HCT116 (cell line): ENCODE data around the gene KIF18B.

Source experiments
- EGR1 ChIP-seq: IDR thresholded peaks from 2 replicates; pipeline ENCODE4 v1.6.1; 2012; ENCODE audit warnings: low read depth
- ELF1 ChIP-seq: IDR thresholded peaks from 2 replicates; pipeline ENCODE4 v1.6.1; 2012; ENCODE audit warnings: low read depth, borderline replicate concordance
- EZH2 ChIP-seq: fragments of 200-600 bp; sonication (generic); IDR thresholded peaks from 2 replicates; pipeline ENCODE4 v1.6.1; 2017; ENCODE audit warnings: antibody characterized with exemption, mixed run types
- EZH2phosphoT487 ChIP-seq: fragments of 200-600 bp; IDR thresholded peaks from 2 replicates; pipeline ENCODE4 v1.6.1; 2018; ENCODE audit warnings: antibody characterized with exemption, borderline replicate concordance
- JUND ChIP-seq: IDR thresholded peaks from 2 replicates; pipeline ENCODE4 v1.6.1; 2012
- POLR2A ChIP-seq: IDR thresholded peaks from 2 replicates; pipeline ENCODE4 v1.7.0; 2011; ENCODE audit warnings: borderline replicate concordance; ENCODE audit not compliant: insufficient read depth, insufficient read length; ENCODE audit errors: extremely low read depth
- RAD21 ChIP-seq: IDR thresholded peaks from 2 replicates; pipeline ENCODE4 v1.6.1; 2012; ENCODE audit warnings: low read depth, mild to moderate bottlenecking
- TCF7L2 ChIP-seq: IDR thresholded peaks from 2 replicates; pipeline ENCODE4 v1.7.0; 2011; ENCODE audit warnings: borderline replicate concordance, inconsistent platforms; ENCODE audit not compliant: insufficient read depth, insufficient read length; ENCODE audit errors: extremely low read depth
- ZNF274 ChIP-seq: fragments of 200-500 bp; sonication (Bioruptor generic); IDR thresholded peaks from 2 replicates; pipeline ENCODE4 v1.6.1; 2014; ENCODE audit warnings: mild to moderate bottlenecking, low read depth, low read length, inconsistent platforms
- TF ChIP-seq, protein P1 (sequence below): IDR thresholded peaks from 2 replicates; pipeline ENCODE4 v1.6.1; 2012
- TF ChIP-seq, protein P2 (sequence below), 3 experiments: fragments of 200-600 bp in 1 of 3; sonication (generic) in 1 of 3; IDR thresholded peaks in 2 of 3; conservative IDR thresholded peaks in 1 of 3; 2 replicates each; pipeline ENCODE4 v1.5.1; 2012 to 2017; ENCODE audit warnings: low read depth in 2 of 3, low read length in 2 of 3, antibody characterized with exemption in 1 of 3, borderline replicate concordance in 1 of 3, control low read depth in 1 of 3, mild to moderate bottlenecking in 1 of 3, mixed read lengths in 1 of 3, mixed run types in 1 of 3, moderate library complexity in 1 of 3; ENCODE audit not compliant: insufficient read depth in 1 of 3
- TF ChIP-seq, protein P3 (sequence below): IDR thresholded peaks from 2 replicates; pipeline ENCODE4 v1.6.1; 2012
- TF ChIP-seq, protein P4 (sequence below): IDR thresholded peaks from 2 replicates; pipeline ENCODE4 v1.6.1; 2011; ENCODE audit warnings: mild to moderate bottlenecking, low read length, moderate library complexity; ENCODE audit not compliant: insufficient replicate concordance; ENCODE audit errors: extremely low read depth
- TF ChIP-seq, protein P5 (sequence below): IDR thresholded peaks from 2 replicates; pipeline ENCODE4 v1.6.1; 2012; ENCODE audit warnings: low read depth

DNA sequence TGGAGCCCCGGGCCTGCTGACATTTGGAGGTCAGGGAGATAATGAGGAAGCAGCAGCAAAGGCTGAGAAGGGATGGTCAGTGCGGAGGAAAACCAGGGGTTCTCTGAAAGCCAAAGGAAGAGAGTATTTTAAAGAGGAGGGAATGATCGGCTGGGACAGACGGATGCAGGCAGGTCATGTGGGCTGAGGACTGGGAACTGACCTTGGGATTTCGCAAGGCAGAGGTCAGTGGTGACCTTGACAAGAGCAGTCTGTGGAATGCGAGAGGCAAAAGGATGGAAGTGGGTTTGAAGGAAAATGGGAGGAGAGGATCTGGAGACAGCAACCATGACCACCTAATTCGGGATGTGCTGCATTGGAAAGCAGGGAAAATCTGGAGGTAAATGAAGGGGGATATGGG, 58.6 kb downstream of the KIF18B start:
- TF ChIP-seq, protein P1, sequence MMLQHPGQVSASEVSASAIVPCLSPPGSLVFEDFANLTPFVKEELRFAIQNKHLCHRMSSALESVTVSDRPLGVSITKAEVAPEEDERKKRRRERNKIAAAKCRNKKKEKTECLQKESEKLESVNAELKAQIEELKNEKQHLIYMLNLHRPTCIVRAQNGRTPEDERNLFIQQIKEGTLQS, result no peak
- no peak for TF ChIP-seq EZH2
- TF ChIP-seq TCF7L2, result no peak
- TF ChIP-seq, protein P2, sequence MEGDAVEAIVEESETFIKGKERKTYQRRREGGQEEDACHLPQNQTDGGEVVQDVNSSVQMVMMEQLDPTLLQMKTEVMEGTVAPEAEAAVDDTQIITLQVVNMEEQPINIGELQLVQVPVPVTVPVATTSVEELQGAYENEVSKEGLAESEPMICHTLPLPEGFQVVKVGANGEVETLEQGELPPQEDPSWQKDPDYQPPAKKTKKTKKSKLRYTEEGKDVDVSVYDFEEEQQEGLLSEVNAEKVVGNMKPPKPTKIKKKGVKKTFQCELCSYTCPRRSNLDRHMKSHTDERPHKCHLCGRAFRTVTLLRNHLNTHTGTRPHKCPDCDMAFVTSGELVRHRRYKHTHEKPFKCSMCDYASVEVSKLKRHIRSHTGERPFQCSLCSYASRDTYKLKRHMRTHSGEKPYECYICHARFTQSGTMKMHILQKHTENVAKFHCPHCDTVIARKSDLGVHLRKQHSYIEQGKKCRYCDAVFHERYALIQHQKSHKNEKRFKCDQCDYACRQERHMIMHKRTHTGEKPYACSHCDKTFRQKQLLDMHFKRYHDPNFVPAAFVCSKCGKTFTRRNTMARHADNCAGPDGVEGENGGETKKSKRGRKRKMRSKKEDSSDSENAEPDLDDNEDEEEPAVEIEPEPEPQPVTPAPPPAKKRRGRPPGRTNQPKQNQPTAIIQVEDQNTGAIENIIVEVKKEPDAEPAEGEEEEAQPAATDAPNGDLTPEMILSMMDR (IDR thresholded peaks at IDR 0.05 in 2 of 3, conservative IDR thresholded peaks at IDR 0.05 in 1 of 3; ENCODE audit: borderline replicate concordance in 1 of 3, insufficient read depth in 1 of 3, low read depth in 2 of 3, low read length in 2 of 3), result no peak
- no peak for TF ChIP-seq EZH2phosphoT487
- no peak for TF ChIP-seq ELF1
- TF ChIP-seq, protein P3, sequence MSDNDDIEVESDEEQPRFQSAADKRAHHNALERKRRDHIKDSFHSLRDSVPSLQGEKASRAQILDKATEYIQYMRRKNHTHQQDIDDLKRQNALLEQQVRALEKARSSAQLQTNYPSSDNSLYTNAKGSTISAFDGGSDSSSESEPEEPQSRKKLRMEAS, result no peak
- TF ChIP-seq EGR1, result no peak
- TF ChIP-seq, protein P4, sequence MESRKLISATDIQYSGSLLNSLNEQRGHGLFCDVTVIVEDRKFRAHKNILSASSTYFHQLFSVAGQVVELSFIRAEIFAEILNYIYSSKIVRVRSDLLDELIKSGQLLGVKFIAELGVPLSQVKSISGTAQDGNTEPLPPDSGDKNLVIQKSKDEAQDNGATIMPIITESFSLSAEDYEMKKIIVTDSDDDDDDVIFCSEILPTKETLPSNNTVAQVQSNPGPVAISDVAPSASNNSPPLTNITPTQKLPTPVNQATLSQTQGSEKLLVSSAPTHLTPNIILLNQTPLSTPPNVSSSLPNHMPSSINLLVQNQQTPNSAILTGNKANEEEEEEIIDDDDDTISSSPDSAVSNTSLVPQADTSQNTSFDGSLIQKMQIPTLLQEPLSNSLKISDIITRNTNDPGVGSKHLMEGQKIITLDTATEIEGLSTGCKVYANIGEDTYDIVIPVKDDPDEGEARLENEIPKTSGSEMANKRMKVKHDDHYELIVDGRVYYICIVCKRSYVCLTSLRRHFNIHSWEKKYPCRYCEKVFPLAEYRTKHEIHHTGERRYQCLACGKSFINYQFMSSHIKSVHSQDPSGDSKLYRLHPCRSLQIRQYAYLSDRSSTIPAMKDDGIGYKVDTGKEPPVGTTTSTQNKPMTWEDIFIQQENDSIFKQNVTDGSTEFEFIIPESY, result no peak
- no peak for TF ChIP-seq POLR2A
- no peak for TF ChIP-seq ZNF274
- no peak for TF ChIP-seq JUND
- TF ChIP-seq RAD21, result no peak
- TF ChIP-seq, protein P5, sequence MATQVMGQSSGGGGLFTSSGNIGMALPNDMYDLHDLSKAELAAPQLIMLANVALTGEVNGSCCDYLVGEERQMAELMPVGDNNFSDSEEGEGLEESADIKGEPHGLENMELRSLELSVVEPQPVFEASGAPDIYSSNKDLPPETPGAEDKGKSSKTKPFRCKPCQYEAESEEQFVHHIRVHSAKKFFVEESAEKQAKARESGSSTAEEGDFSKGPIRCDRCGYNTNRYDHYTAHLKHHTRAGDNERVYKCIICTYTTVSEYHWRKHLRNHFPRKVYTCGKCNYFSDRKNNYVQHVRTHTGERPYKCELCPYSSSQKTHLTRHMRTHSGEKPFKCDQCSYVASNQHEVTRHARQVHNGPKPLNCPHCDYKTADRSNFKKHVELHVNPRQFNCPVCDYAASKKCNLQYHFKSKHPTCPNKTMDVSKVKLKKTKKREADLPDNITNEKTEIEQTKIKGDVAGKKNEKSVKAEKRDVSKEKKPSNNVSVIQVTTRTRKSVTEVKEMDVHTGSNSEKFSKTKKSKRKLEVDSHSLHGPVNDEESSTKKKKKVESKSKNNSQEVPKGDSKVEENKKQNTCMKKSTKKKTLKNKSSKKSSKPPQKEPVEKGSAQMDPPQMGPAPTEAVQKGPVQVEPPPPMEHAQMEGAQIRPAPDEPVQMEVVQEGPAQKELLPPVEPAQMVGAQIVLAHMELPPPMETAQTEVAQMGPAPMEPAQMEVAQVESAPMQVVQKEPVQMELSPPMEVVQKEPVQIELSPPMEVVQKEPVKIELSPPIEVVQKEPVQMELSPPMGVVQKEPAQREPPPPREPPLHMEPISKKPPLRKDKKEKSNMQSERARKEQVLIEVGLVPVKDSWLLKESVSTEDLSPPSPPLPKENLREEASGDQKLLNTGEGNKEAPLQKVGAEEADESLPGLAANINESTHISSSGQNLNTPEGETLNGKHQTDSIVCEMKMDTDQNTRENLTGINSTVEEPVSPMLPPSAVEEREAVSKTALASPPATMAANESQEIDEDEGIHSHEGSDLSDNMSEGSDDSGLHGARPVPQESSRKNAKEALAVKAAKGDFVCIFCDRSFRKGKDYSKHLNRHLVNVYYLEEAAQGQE, result no peak
